GM19468 (cell line): ENCODE data around the gene STK38L.

Experiments used
- ATAC-seq: cut with Tn5 transposase; IDR thresholded peaks from one replicate; pipeline ENCODE4 v1.9.1; 2021; ENCODE audit warnings: mild to moderate bottlenecking, moderate library complexity, moderate number of reproducible peaks; ENCODE audit not compliant: unreplicated experiment; ENCODE audit errors: extremely low read depth

STK38L gene

DNA sequence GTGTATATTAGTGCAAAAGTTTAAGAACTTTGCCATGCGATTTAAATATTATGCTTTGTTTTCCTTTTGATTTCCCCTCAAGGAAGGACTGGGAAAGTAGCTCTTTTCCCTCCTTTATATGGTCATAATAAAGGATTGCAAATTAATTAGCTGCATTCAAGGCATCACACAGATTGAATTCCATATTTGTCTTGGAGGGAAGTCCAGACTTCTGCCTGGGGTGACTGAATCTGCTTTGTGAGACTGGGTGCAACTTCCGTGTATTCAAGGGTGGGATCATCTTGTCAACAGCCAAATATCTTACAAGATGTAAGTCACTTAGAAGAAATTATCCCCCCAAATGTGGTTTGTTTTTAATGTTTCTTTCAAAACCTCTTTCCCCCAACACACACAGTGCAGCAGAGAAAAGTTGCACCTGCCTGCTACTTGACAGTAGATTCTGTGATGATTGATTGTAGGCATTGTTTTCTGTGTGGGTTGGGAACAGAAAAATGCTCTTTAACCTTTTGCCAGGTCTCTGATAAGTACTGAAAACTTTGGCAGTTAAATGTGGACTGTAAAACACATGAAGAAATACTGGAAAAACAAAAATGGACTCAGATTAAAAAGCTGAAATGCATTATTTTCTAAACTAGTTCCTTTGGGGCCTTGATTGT, 28.4 kb downstream of the STK38L start:
- ATAC-seq, result no peak

DNA sequence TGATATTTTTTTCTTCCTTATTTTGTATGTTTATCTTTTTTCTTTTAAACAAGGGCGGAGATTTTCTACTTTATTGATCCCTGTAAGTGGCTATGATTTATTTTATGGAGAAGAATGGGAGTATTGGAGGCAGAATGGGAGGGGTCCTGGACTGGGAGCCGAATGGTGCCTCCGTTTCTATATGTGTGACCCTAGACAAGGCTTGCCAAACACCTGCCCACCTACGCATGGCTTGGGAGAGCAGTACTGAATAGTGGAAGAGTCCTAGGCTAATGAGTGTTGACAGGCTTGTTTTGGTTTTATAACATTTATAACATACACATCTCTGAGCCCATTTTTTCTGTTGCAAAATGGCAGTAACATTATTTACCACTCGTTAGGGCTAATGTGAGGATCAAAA, 29.0 kb downstream of the STK38L start:
- ATAC-seq, result no peak

DNA sequence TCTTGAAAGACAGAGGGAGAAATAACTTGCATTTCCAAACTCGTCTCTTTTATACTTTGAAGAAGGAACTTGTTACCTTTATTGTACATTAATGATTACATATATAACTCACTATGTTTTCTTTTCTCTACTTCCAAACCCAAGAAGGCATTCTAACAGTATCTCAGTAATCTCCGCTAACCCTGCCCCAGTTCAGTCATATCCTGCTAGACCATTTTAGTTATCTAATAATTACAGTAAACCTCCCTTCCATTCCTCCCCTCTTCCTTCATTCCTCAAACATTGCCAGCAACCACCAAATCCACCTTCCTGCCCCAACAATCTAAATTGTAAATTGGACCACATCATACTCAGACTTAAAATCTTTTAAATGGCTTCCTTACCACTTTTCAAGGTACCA, 30.6 kb downstream of the STK38L start:
- ATAC-seq, result no peak

DNA sequence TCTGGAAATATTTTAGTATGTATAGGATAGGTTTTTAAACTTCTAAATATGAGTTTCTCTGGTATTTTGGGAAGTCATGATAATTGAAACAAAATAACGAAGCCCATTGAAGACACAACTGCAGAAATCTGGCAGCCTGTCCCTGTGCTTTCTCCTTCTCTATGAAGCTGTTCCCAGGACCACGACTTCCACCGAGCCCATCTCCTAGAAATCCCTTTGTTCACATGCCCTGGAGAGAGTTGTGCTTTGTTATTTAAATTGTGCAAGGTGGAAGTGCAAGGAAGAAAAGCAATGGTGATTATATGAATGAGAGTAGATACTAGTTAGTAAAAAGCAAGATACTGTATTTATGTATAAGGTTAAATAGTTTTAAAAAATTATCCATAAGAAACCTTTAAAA, 32.2 kb downstream of the STK38L start:
- ATAC-seq, result no peak

DNA sequence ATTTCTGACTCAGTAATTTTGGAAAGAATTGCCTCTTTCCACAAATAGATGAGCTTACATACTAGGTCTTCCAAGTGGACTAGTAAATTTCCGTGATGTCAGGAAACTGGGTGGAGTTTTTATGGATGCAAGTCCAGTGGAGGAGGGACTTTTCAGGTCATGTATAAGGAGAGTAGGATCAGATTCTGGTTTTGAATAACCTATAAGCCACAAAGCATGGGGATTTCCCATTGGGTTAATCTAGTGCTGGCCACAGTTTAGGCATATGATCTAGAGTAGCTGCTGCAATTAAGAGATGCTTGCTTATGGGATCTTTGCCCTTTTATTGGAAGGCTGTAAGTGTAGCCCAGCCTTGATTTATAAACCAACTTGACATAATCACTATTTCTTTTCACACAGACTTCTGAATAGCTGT, 33.8 kb downstream of the STK38L start:
- peak; percentile 55 for ATAC-seq

DNA sequence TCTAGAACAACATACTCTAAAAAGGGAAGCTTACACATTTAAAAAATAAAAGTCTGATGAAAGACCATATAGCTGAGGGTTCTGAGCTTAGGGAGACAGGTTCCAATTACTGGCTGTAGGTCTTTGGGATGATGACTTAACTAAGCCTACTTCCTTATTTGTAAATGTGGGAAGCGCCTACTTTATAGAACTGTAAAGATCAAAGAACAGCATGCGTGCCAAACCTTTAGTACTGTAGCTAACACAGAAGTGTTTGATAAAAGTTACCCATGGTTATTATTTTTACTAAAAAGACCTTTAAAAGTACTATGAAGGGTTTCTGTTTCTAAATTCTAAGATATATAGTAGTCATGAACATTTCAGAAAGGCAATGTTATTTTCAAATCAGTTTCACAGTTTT, 35.7 kb downstream of the STK38L start:
- ATAC-seq, result no peak

DNA sequence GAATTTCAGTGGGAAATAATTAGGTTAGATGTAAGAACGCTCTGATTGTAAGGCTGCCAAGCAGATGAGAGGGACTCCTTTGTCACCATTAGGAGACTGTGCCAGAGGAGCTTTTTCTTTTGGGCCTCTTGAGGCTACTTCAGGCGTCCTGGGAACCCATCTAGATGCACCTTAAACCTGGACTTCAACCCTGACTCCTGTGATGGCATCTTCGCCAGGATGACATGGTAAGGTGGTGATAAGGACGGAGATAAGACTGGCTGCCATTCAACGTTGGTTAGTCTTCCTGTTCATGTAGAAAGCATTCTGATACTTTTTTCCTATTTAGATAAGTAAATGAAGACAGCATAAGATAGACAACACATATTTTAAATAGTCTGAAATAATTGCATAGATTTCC, 36.3 kb downstream of the STK38L start:
- ATAC-seq, result no peak

DNA sequence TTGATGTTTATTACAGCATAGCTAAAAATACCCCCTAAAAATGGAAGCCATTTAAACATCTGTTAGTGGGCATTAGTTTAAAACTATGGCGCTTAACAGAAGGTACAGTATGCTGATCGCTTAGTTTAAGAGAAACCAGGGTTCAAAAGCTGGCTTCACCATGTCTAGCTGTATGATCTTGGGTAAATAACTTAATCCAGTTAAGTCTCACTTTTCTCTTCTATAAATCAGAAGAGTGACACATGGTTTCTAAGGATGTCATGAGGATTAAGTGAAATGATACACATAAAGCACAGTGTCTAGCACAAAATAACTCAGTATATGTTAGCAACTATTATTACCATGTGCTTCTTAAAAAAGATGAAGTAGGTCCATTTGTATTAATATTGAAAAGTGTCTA, 38.7 kb downstream of the STK38L start:
- ATAC-seq, result no peak

DNA sequence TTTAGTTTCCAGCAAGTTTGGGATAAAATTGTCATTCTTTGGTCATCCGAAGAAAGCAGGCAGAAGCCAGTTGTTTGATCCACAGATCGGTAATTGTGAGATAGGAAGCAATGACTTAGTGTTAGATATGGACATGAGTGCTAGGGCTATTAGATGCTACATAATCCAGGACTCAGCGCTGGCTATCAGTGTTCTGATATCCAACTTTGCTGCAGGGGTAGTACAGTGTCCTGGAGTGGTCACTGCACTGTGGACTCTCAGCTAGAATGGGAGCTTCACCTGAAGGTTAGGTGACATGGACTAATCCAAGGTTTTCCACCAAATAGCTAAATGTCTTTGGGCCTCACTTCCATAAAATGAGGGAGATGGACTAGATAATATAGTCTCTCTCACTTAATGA, 39.9 kb downstream of the STK38L start:
- no peak for ATAC-seq

DNA sequence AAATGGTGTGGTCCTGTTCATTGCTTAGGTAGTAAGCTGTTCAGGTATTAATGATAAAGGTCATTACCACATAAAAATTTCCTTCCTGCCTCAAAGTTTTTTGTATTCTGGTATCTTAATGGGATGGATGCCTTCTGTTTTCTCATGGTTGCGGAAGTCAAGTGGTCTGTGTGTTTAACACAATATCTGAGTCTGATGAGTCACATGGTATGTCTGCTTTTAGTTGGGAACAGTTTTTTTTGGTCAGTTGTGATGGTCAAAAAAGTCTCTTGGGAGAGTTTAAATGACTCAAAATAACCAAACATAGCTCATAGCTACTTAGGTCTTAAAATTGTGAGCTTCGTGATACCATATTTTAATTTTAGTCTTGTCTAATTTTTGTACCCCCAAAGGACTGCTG, 40.7 kb downstream of the STK38L start:
- ATAC-seq, result no peak

DNA sequence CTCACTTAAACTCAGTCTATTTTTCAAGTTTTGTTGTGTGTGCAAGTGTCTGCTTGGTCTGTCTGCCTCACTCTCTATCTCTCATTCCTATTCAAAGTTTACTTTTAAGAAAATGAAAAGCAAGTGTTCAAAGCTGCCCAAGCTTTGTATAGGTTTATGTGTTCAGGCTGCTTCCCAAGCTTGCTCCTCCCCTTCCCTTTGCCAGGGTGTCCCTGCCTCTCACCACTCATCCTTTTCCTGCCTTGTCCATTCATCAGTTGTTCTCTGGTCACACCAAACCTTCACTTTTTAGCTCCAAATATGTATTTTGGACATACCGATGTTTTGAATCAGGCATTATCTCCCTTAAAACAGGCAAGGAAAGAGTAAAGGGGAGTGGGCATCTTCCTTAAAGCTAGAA, 41.3 kb downstream of the STK38L start:
- ATAC-seq, result no peak

DNA sequence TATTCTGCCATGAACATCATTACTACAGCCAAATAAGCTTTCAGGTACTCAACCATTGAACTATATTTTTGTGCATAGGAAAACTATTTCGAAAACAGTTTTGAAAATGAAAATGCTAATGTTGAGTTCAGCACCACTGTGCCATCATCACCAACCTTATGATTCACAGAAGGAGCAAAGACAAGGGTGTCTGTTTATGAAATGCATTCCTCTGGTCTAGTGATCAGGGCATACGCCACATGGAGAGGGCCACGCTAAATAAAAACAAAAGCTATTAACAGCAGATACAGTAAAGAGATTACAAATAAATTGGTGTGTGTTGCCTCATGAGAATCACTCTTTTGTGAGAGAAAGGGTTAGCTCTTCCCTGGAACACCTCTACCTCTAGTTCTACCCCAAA, 45.3 kb downstream of the STK38L start:
- no peak for ATAC-seq

DNA sequence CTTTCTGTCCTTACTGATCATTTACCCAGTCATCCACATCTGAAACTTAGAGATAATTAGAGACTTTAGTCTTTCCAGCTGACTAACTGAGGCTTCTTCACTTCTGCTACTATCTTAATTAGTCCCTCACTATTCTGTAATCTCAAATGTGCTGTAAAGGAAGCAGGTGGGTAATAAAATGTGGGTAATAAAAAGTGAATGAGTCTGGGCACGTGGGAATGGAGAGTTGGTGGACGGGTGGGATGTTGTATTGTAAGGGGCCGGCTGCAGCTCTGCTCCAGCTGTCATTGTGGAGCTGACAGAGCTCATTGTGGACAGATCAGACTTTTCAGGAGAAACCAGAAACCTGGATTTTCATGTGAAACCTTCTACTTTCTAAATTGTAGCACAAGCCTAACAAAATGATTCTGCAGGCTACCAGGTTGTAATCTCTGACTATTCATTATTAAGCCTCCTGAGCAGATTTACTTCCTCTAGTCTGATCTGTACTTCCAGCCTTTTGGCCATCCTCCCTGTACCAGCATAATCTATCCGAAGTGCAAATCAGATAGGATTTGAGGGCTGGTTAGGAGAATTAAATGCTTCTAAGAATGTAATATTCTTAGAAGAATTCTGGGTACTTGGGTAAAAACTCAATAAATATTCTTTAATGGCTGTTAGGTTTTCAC, 46.5 kb downstream of the STK38L start:
- ATAC-seq, result no peak

DNA sequence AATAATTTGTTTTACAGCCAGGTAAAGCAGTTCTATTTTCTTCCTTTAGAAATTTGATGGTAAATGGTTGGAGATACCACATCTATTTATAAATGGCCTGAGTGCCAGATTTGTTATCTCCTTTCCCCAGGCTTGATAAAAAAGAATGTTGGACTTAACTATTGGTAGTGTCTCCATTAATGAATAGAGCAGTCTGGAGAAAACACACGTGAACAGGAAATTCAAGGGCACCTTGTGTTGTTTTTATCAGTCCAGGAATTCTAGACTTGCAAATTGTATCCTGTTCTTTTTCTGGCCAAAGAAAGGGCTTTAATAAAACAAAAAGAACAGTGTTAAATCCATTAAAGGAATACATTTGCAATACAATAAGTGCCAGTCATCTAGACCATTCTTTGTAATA, 47.8 kb downstream of the STK38L start:
- no peak for ATAC-seq

DNA sequence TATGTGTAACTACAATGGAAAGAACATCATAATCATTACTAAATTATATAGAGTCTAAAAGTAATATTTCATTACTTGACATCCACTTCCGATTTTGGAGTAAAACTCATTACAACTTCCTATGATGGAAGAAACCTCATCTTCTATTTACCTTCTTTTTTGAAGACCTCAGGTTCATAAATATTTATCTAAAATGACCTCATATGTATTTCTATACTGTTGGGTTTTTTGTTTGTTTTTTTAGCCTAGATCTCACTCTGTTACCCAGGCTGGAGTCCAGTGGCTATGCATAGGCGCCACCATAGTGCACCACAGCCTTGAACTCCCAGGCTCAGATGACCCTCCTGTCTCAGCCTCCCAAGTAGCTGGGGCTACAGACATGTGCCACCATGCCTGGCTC, 48.6 kb downstream of the STK38L start:
- ATAC-seq, result no peak

DNA sequence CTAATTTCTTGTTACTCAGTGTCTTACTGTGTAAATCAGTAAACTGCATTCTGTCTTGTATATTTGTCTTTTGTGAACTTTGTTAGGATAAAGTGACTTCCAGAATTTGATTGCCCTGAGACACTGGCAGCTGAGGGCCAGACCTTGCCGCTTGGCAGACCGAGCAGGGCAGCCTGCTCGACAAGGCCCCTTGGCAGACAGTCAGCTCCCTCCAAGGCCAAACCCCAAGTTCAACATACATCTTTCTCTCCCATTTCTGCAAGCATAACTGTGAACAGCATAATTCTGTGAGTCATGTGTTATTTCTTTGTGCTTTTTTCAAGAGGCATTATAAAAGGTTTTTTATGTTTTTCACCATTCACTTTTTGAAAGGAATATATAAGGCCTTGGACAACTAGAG, 49.4 kb downstream of the STK38L start:
- ATAC-seq, result no peak

DNA sequence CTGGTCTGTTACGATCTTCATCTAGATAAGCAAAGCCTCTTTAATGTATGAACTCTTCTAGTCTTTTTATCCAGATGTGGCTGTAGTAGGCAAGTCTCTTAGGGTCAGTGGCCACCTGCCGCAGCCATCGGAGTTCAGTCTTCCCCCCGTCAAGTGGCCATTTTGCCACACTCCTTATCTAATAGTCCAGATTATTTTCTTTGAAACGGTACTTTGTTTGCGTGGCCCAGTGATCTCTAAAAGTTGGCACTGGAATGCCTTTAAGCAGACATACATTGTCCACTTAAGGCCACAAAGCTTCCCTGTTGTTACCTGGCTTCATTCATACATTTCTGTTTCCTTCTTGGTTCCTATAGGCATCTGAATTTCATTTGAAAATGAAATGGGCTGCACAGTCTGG, 52.6 kb downstream of the STK38L start:
- ATAC-seq, result no peak

DNA sequence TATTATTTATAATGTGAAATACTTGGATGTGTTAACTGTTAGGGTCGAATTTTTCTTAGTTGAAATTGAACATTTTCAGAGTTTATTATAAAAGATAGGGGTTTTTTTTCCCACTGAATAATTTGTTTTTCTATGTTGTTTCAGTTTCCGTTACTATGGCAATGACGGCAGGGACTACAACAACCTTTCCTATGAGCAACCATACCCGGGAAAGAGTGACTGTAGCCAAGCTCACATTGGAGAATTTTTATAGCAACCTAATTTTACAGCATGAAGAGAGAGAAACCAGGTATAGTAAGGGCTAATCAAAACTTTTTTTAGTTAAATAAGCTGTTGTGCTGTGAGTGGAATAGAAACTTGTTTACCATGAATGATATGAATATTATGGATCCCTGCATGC, 53.5 kb downstream of the STK38L start:
- no peak for ATAC-seq

DNA sequence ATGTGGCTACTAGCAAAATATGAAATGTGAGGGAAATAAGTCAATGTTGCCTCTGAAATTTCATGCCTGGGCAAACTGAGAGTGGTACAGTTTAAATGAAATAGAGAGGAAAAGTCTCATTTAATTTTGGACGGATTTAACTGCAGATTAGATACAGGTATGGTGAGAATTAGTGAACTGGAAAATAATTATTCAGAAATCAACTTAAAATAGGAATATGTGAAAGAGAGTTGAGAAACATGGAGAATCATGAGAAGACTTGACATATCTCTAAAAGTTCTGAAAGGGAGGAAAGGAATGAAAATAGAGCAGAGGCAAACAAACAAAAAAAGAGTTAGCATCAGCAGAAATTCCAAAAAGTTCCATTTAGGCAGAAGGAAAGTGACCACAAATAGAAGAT, 55.0 kb downstream of the STK38L start:
- ATAC-seq, result no peak

DNA sequence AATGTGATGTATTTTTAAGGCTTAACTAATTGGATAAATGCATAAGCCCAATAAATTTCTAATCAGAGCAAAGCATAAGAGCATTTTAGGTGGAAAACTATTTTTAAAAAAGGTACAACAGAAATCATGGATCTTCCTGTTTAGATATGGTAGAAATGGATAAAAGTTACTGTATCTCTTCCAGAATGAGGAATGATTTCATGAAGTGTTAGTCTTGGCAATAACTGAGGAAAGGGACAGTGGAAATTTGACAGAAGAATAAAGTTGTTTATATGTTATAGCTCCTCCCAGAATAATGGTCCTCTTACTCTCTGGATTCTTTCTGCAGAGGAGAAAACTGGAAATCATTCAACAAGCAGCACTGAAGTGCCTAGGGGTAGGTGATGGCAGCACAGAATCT, 56.1 kb downstream of the STK38L start:
- ATAC-seq, result no peak

DNA sequence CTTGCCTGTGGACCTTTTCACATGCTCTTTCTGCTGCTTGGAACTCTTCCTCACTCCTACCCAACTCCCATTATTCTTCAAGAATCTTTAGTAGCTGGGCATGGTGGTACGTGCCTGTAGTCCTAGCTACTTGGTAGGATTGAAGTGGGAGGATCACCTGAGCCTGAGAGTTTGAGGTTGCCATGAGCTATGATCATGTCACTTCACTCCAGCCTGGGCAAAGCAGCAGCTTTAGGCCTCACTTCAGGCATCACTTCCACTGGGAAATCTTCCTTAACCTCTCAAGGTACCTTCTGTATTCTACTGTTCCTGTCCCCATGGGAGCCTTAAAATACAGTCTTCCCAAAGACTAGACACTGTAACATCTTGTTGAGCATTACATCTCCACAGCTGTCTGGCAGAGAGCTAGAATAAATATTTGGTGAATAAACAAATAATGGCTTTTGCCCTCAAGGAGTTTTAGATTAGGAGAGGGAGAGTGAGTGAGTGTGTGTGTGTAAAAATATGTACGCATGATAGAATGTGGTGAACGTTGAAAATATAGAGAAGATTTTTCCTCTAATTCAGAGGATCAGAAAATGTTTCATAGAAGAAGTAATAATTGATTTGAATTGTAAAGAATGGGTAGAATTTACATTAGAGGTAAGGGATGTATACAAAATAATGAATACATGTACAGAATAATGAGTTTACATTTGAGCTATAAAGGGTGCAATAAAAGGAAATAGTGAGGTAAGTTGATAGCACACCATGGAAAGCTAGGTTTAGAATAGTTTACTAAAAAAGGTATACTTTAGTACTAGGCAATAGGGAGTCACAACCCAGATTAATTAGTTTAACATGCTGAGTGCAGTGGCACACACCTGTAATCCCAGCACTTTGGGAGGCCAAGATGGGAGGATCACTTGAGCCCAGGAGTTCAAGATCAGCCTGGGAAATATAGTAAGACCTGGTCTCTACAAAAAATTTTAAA, 59.3 kb downstream of the STK38L start:
- no peak for ATAC-seq
